Measurements from ENCODE around the gene MAN1A1. TPM values are rescaled to one million over a fixed set of nuclear protein-coding genes. Genes with fewer than 3 reads are reported as not detected.
"Not testable (repeated sequence)": the region's sequence is repeated elsewhere in the genome, so short reads cannot be mapped to it uniquely, and the experiment has no call there.

MAN1A1 gene
- total RNA-seq, 4 donors from 2014 or later: 6.3 to 92.3 (median 22.4) TPM

GRCh38 chr6:119171864-119172588 lies 177.5 kb downstream of the MAN1A1 start:
- Histone ChIP-seq H3K27me3 (no peaks in the 10 kb centered on the region), H3K27ac (no peak overlapping the region), H3K4me1 (peaks cover 4 to 29% (median 6%) of the 10 kb centered on the region in 3 donors), H3K36me3 (no peaks in the 10 kb centered on the region), H3K4me3 (no peak overlapping the region), H3K9me3 (no peaks in the 10 kb centered on the region)
- no peak for DNase-seq
- no peak for TF ChIP-seq POLR2A (IDR thresholded peaks at IDR 0.05)
- TF ChIP-seq CTCF (IDR thresholded peaks at IDR 0.05): no peak
- intact Hi-C loops (cut with DNase I): no loop called here

GRCh38 chr6:119171088-119171841 lies 178.3 kb downstream of the MAN1A1 start:
- intact Hi-C loops (cut with DNase I): no loop called here
- no peaks in the 10 kb centered on the region for H3K9me3 ChIP-seq
- H3K4me1 ChIP-seq: peaks cover 4 to 29% (median 6%) of the 10 kb centered on the region in 3 donors
- no peak for DNase-seq
- no peak overlapping the region for H3K4me3 ChIP-seq
- H3K27me3 ChIP-seq: no peaks in the 10 kb centered on the region
- WGBS, 2 donors: 58 to 64% methylated on average over 3 of the region's 3 CpGs
- no peak for TF ChIP-seq POLR2A (IDR thresholded peaks at IDR 0.05)
- H3K36me3 ChIP-seq: no peaks in the 10 kb centered on the region
- no peak overlapping the region for H3K27ac ChIP-seq

GRCh38 chr6:119170447-119171087 lies 179.0 kb downstream of the MAN1A1 start:
- no peak overlapping the region for H3K4me3 ChIP-seq
- H3K9me3 ChIP-seq: no peaks in the 10 kb centered on the region
- TF ChIP-seq CTCF (IDR thresholded peaks at IDR 0.05) (no peak), POLR2A (IDR thresholded peaks at IDR 0.05) (no peak)
- no peak for DNase-seq
- H3K27ac ChIP-seq: no peak overlapping the region
- H3K27me3 ChIP-seq: no peaks in the 10 kb centered on the region
- H3K36me3 ChIP-seq: no peaks in the 10 kb centered on the region
- H3K4me1 ChIP-seq: peaks cover 4 to 29% (median 6%) of the 10 kb centered on the region in 3 donors
- intact Hi-C loops (cut with DNase I): no loop called here
- 23 to 38% methylated on average over 8 of the region's 8 CpGs for WGBS, 2 donors

- no peak for TF ChIP-seq CTCF (IDR thresholded peaks at IDR 0.05)
- TF ChIP-seq POLR2A (IDR thresholded peaks at IDR 0.05): no peak
- H3K4me1 ChIP-seq: peaks cover 4 to 29% (median 6%) of the 10 kb centered on the region in 3 donors
- H3K27me3 ChIP-seq: no peaks in the 10 kb centered on the region
- H3K4me3 ChIP-seq: no peak overlapping the region
- no peak for DNase-seq
- H3K9me3 ChIP-seq: no peaks in the 10 kb centered on the region
- H3K27ac ChIP-seq: no peak overlapping the region
- intact Hi-C loops (cut with DNase I): no loop called here
- no peaks in the 10 kb centered on the region for H3K36me3 ChIP-seq
- 20 to 50% methylated on average over 1 of the region's 1 CpG for WGBS, 2 donors
Observed at GRCh38 chr6:119170103-119170446, 179.5 kb downstream of the MAN1A1 start.

- DNase-seq; H3K27ac ChIP-seq; H3K9me3 ChIP-seq; H3K27me3 ChIP-seq; intact Hi-C loops (cut with DNase I); H3K4me3 ChIP-seq; H3K36me3 ChIP-seq: not testable (repeated sequence)
- whole genome bisulfite sequencing, 2 donors: 89 to 100% methylated on average over 2 of the region's 2 CpGs
- H3K4me1 ChIP-seq: peaks cover 4 to 29% (median 6%) of the 10 kb centered on the region in 3 donors
Observed at GRCh38 chr6:119169355-119169754, 180.2 kb downstream of the MAN1A1 start.

All from esophagus squamous epithelium (tissue), 5 donors.